ENCODE data around the gene ZFY.

- TF ChIP-seq EZH2 (IDR thresholded peaks at IDR 0.05; ENCODE audit: borderline replicate concordance) (no peak), CTCF (IDR thresholded peaks at IDR 0.05; ENCODE audit: poor library complexity) (no peak)
Observed at GRCh38 chrY:3019584-3019983, 84.4 kb downstream of the ZFY start.
